ENCODE data around the gene MCCD1.

MCCD1 gene

DNA sequence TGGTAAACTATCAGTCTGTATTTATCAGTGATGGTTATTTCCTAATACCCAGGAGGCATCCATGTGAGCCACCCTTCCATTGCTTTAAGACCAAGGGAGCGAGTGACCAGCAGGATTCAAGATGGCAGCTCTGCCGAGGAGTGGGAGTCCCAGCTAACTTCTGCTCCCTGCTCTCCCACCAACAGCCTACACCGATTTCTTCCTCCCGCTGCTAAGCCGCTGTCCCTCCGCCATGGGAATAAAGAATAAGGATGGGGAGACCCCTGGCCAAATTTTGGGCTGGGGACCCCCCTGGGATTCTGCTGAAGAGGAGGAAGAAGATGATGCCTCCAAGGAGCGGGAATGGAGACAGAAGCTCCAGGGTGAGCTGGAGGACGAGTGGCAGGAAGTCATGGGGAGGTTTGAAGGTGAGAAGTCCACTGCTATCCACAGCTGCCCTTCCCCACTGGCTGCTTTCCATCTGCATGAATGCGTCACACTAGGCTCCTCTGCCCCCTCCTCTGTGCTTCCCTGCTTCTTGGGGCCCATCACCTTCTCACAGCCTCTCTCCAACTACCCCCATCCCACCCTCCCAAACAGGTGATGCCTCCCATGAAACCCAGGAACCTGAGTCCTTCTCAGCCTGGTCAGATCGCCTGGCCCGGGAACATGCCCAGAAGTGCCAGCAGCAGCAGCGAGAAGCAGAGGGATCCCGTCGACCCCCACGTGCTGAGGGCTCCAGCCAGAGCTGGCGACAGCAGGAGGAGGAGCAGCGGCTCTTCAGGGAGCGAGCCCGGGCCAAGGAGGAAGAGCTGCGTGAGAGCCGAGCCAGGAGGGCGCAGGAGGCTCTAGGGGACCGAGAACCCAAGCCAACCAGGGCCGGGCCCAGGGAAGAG, 28.9 kb downstream of the MCCD1 start:
- no peak for DNase-seq (ENCODE audit: low read depth, low spot score)
- H3K9ac ChIP-seq (ENCODE audit: insufficient read length) = no peak overlapping the region
- no peak overlapping the region for H3K4me3 ChIP-seq
- peaks cover 18% of the 10 kb centered on the region; the same call in 1 of the 2 replicates for H3K36me3 ChIP-seq (ENCODE audit: insufficient read depth, low read length)
- H3K27ac ChIP-seq = no peak overlapping the region
- TF ChIP-seq POLR2AphosphoS5 (IDR thresholded peaks at IDR 0.05; ENCODE audit: borderline replicate concordance, low read depth, low read length) = no peak
- no peak for TF ChIP-seq EZH2 (IDR thresholded peaks at IDR 0.05)
- no peak for TF ChIP-seq FOXP2 (optimal IDR thresholded peaks at IDR 0.05; ENCODE audit: control extremely low read depth, extremely low read length, insufficient read depth)
- H3K9me3 ChIP-seq (ENCODE audit: low read depth, low read length) = no peaks in the 10 kb centered on the region

- Histone ChIP-seq H3K9ac (ENCODE audit: insufficient read length) (no peak overlapping the region), H3K36me3 (ENCODE audit: insufficient read depth, low read length) (peaks cover 17% of the 10 kb centered on the region; the same call in 1 of the 2 replicates), H3K4me3 (no peak overlapping the region), H3K27ac (no peak overlapping the region), H3K9me3 (ENCODE audit: low read depth, low read length) (no peaks in the 10 kb centered on the region)
- DNase-seq (ENCODE audit: low read depth, low spot score) = no peak
- TF ChIP-seq FOXP2 (optimal IDR thresholded peaks at IDR 0.05; ENCODE audit: control extremely low read depth, extremely low read length, insufficient read depth) = no peak
- no peak for TF ChIP-seq POLR2AphosphoS5 (IDR thresholded peaks at IDR 0.05; ENCODE audit: borderline replicate concordance, low read depth, low read length)
- no peak for TF ChIP-seq EZH2 (IDR thresholded peaks at IDR 0.05)
Measured at GRCh38 chr6:31558318-31558625, 29.5 kb downstream of the MCCD1 start.

GRCh38 chr6:31558631-31559500, 30.1 kb downstream of the MCCD1 start:
- no peak for DNase-seq (ENCODE audit: low read depth, low spot score)
- Histone ChIP-seq H3K27ac (no peak overlapping the region), H3K4me3 (no peak overlapping the region), H3K9me3 (ENCODE audit: low read depth, low read length) (no peaks in the 10 kb centered on the region), H3K9ac (ENCODE audit: insufficient read length) (no peak overlapping the region), H3K36me3 (ENCODE audit: insufficient read depth, low read length) (peaks cover 13% of the 10 kb centered on the region; the same call in 1 of the 2 replicates)
- TF ChIP-seq POLR2AphosphoS5 (IDR thresholded peaks at IDR 0.05; ENCODE audit: borderline replicate concordance, low read depth, low read length) (no peak), FOXP2 (optimal IDR thresholded peaks at IDR 0.05; ENCODE audit: control extremely low read depth, extremely low read length, insufficient read depth) (no peak), EZH2 (IDR thresholded peaks at IDR 0.05) (no peak)

DNA sequence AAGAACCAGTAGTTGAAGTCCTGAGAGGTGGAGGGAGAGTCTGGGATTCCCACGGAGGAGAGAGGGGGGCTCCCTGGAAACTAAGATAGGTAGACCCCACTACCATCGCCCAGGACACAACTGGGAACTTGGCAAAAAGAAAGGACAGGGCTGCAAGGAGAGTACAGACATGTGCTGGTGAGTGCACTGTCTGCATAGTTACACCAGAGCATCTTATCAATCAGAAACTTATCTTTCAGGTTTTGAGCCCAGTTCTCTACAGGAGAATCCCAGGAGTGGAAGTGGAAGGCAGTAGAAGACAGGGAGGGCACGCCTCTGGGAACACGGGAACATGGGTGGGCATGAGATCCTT, 30.8 kb downstream of the MCCD1 start:
- Histone ChIP-seq H3K27ac (no peak overlapping the region), H3K9me3 (ENCODE audit: low read depth, low read length) (no peaks in the 10 kb centered on the region), H3K4me3 (no peak overlapping the region), H3K36me3 (ENCODE audit: insufficient read depth, low read length) (peaks cover 13% of the 10 kb centered on the region; the same call in 1 of the 2 replicates), H3K9ac (ENCODE audit: insufficient read length) (no peak overlapping the region)
- no peak for TF ChIP-seq POLR2AphosphoS5 (IDR thresholded peaks at IDR 0.05; ENCODE audit: borderline replicate concordance, low read depth, low read length)
- no peak for DNase-seq (ENCODE audit: low read depth, low spot score)

DNA sequence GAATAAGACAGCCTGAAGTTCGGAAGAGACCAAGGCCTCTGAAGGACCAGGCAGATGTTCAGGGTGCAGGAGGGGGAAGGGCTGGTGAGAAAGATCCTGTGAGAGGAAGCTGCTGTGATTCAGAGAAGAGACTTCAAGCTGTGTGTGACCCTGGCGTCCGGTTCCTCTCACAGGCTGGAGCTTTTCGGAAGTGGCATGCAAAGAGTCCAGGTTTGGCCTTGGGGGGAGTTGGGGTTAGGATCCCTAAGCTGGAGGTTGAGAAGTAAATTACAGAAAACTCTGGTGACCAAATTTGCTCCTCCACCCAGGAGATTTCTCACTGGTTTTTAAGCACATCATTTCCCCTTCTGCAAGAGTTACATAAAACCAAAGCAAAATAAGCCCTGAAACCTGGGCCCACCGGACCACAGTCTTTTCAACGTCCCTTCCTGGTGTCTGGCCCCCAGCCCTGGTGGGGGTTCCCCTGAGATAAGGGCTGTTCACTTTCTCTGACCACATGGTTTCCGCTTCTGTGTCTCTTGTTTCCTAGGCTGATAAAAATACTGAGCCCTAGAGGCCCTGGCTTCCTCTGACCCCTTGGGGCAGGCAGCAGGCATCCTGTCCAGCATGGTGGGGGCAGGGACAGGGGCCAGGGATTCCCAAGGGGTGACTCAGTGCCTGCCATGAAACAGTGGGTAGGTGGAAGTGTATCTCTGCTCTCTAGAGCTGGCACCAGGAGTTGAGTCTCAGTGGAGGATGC, 31.4 kb downstream of the MCCD1 start:
- no peak for DNase-seq (ENCODE audit: low read depth, low spot score)
- no peak overlapping the region for H3K27ac ChIP-seq

GRCh38 chr6:31560697-31561058, 31.9 kb downstream of the MCCD1 start:
- no peak overlapping the region for H3K4me3 ChIP-seq
- no peak for DNase-seq (ENCODE audit: low read depth, low spot score)
- no peak overlapping the region for H3K27ac ChIP-seq
- peaks cover 13% of the 10 kb centered on the region; the same call in 1 of the 2 replicates for H3K36me3 ChIP-seq (ENCODE audit: insufficient read depth, low read length)
- TF ChIP-seq EZH2 (IDR thresholded peaks at IDR 0.05) (no peak), FOXP2 (optimal IDR thresholded peaks at IDR 0.05; ENCODE audit: control extremely low read depth, extremely low read length, insufficient read depth) (no peak), POLR2AphosphoS5 (IDR thresholded peaks at IDR 0.05; ENCODE audit: borderline replicate concordance, low read depth, low read length) (no peak)
- H3K9ac ChIP-seq (ENCODE audit: insufficient read length) = no peak overlapping the region
- H3K9me3 ChIP-seq (ENCODE audit: low read depth, low read length) = no peaks in the 10 kb centered on the region

More for the DNA sequence above, 31.4 kb downstream of the MCCD1 start:
- no peak overlapping the region for H3K9ac ChIP-seq (ENCODE audit: insufficient read length)
- H3K36me3 ChIP-seq (ENCODE audit: insufficient read depth, low read length) = peaks cover 13% of the 10 kb centered on the region; the same call in 1 of the 2 replicates
- no peak overlapping the region for H3K4me3 ChIP-seq
- no peaks in the 10 kb centered on the region for H3K9me3 ChIP-seq (ENCODE audit: low read depth, low read length)
- TF ChIP-seq FOXP2 (optimal IDR thresholded peaks at IDR 0.05; ENCODE audit: control extremely low read depth, extremely low read length, insufficient read depth) = no peak
- no peak for TF ChIP-seq EZH2 (IDR thresholded peaks at IDR 0.05)
- no peak for TF ChIP-seq POLR2AphosphoS5 (IDR thresholded peaks at IDR 0.05; ENCODE audit: borderline replicate concordance, low read depth, low read length)

DNA sequence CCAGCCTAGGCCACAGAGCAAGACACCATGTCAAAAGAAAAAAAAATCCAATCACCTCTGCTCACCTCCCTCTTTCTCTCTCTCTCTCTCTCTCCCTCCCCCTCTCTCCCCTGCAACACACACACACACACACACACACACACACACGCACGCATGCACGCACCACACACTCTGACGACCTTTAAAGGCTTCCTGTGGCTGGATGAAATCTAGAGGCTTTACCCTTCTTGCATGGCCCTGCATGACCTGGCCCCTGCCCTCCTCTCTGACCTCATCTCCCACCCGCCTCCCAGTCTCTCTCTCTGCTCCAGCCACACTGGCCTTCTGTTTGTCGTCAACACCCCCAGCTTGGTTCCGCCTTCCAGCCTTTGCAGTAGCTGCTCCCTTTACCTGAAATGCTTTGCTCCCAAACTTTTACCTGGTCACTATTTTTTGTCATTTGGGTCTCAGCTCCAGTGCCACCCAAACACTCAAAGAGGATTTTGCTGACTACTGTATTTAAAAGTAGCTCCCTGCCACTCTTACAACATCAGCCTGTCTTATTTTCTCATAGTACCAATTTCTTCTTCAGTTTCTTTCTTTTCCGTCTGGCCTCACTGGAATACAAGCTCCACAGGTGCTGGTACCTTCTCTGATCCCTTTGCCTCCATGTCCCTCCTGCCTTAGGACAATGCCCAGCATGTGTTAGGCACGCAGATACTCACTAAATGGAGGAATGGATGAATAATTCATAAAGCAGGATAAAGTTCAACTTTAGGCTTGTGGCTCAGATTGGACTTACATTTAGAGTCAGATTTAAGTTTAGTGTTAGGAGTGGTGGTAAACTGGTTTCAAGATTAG, 39.0 kb downstream of the MCCD1 start:
- Histone ChIP-seq H3K9me3 (ENCODE audit: low read depth, low read length) (no peaks in the 10 kb centered on the region), H3K36me3 (ENCODE audit: insufficient read depth, low read length) (no peaks in the 10 kb centered on the region), H3K27ac (no peak overlapping the region), H3K4me3 (no peak overlapping the region), H3K9ac (ENCODE audit: insufficient read length) (no peak overlapping the region)
- TF ChIP-seq FOXP2 (optimal IDR thresholded peaks at IDR 0.05; ENCODE audit: control extremely low read depth, extremely low read length, insufficient read depth) = no peak
- TF ChIP-seq POLR2AphosphoS5 (IDR thresholded peaks at IDR 0.05; ENCODE audit: borderline replicate concordance, low read depth, low read length) = no peak
- no peak for TF ChIP-seq EZH2 (IDR thresholded peaks at IDR 0.05)
- DNase-seq (ENCODE audit: low read depth, low spot score) = no peak
